ENCODE measurements around the gene GCSAML. TPM values are rescaled to one million over a fixed set of nuclear protein-coding genes. Genes with fewer than 3 reads are reported as not detected.
A peak's percentile ranks its signal among the peaks of the same experiment; 100 is the strongest.
"Not testable (repeated sequence)": the region's sequence is repeated elsewhere in the genome, so short reads cannot be mapped to it uniquely, and the experiment has no call there.

The GCSAML gene
- 0.12 TPM in 1 of 2 replicates, not detected in the other for total RNA-seq (2014; rRNA removed; shearing (Covaris generic))

DNA sequence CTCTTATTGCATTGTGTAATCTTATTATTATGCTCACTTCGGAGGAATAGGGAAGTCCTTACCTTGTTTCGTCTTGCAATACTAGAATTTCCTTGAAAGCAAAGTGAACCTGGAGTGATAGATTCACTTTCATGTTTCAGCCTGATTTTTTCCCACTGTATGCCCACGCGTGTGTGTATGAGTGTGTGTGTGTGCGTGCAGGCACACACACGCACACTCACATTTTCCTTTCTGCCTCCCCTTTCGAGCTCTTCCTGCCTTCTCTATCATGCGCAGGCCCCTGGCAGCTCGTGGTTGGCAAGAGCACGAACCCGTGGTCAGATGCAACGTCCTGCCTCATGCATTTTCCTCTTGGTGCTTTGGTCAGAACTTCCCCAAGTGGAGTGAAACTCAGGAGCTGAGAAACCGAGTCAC, at the start of gene GCSAML:
TSS of gene GCSAML (plus strand) at position 366 of the 414 bp plus-strand sequence. CDS start 58 bp downstream, outside the sequence.
- no peak for DNase-seq (ENCODE audit: low read depth)

DNA sequence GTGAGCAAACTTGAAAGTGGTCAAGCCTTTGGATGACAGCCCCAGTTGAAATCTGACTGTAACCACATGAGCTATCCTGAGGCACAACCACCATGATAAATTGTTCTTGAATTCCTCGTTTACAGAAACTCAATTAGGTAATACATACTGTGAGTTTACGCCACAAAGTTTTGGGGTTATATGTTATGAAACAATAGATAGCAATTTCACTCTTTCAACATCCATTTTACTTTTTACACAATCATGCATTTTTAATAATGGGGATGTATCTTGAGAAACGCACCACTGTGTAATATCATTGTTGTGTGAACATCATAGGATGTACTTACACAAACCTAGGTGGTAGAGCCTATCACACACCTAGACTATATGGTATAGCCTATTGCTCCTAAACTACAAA, 48.1 kb upstream of the GCSAML start:
- DNase-seq (ENCODE audit: low read depth), result no peak

DNA sequence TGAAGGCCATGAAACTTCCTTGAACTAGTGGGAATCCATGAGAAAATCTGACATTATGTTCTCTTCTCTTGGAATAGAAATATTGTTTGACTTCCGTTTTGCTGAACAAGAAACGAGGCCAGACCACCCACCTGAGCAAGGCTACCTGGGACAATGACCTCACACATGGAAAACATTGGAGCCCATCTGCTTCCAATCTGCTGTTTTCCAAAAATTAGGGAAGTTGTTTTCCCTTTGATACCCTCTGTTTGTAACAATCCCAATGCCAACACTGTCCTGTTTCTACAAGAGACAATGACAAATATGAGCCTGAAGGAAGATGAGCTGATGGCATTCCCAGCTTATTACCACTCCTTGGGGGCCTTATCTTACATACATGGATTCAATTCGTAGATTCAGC, 42.1 kb upstream of the GCSAML start:
- no peak for DNase-seq (ENCODE audit: low read depth)

DNA sequence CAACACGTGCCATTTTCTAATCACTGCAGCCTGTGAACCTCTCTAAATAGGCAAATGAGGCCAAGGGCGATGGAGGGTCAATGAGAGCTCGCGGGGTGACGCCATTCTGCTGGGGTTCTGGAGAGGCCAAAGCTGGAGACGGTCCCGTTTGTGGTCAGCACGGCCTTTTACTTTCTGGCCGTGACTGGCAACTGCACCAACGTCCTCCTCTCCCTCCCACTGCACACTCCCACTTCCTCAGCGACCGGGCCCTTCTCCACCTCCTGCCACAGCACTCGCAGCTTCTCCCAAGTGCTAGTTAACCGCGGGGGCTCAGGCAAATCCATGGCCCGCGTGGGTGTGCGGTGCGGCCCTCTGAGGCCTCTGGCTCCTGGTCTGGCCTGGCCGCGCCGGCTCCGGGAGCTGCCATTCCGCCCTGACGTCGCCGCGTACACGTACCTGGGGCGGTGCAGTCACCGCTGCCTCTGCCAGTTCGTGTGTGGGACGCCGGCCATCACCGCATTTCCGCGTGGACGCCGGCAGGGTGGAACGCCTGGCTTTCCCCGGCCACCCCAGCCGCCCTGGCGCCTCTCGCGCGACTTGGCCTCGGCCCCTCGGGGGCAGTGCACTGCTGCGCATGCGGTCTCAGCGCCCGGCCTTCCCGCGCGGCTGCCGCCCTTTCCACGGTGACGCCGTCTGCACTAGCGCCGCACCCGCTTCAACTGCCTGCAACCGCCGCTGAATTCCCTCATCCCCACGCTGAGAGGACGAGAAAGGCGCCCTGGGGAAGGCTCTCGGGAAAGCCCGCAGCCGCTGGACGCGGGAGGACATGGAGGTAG, 30.9 kb upstream of the GCSAML start:
- DNase-seq (ENCODE audit: low read depth), result no peak

DNA sequence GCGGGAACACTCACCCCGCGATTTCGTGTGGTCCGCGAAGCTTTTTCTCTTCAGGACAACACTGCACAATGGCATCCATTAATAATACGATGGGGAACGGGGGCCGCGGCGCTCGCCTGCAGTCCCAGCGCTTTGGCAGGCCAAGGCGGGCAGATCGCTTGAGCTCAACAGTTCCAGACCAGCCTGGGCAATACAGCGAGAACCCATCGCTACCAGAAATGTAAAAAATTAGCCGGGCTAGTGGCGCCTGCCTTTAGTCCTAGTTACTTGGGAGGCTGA, 30.4 kb upstream of the GCSAML start:
- DNase-seq (ENCODE audit: low read depth), result no peak

DNA sequence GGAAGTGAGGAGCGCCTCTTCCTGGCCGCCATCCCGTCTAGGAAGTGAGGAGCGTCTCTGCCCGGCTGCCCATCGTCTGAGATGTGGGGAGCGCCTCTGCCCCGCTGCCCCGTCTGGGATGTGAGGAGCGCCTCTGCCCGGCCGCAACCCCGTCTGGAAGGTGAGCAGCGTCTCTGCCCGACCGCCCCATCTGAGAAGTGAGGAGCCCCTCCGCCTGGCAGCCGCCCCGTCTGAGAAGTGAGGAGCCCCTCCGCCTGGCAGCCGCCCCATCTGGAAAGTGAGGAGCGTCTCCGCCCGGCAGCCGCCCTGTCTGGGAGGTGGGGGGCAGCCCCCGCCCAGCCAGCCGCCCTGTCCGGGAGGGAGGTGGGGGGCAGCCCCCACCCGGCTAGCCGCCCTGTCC, 27.0 kb upstream of the GCSAML start:
- not testable (repeated sequence) for DNase-seq (ENCODE audit: low read depth)

DNA sequence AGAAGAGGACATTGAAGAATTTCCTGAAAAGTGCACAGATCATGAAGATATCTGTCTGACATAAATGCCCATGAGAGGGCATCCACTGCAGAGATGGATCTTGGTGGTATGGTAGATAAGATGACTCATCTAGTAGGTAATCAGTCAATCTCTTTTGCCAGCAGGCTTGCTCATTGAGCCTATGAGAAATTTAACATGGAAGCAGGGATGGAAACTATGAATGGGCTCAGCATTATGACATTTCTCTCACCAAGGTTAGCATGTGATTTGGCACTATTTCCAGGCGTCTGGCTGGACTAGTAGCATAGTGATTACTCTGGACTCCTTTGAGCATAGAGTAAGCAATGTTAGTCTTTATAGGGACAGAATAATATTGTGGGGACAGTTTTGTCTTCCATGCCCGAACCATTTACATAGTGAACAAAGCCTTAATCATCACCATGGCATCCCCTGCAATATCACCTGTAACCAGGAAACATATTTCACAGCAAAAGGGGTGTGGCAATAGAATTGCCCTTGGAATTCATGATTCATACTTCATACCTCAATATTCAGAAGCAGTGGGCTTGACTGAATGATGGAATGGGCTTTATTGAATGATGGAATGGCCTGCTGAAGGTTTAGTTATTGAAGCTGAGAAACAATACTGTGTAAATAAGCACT, 20.0 kb upstream of the GCSAML start:
- DNase-seq (ENCODE audit: low read depth), result peak; percentile 16

DNA sequence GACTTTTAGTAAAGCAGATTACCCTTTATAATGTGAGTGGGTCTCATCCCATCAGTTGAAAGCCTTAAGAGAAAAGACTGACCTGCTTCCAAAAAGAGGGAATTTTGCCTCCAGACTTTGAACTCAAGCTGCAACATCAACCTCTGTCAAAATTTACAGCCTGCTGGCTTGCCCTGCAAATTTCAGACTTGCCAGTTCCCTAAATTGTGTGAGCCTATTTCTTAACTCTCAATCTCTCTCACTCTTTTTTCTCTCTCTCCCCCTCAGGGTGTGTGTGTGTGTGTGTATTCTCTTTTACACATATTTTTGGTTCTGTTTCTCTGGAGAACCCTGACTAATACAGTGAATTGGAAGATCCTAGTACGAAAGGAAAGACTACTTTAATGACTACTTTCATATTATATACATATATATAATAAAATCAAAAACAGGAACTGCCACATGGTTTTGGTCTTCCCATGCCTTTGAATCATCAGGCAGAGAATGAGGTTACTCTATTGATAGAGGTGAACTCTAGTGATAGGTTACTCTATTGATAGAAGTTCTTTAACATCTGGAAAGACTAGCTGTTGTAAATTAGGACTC, 19.1 kb upstream of the GCSAML start:
- no peak for DNase-seq (ENCODE audit: low read depth)

DNA sequence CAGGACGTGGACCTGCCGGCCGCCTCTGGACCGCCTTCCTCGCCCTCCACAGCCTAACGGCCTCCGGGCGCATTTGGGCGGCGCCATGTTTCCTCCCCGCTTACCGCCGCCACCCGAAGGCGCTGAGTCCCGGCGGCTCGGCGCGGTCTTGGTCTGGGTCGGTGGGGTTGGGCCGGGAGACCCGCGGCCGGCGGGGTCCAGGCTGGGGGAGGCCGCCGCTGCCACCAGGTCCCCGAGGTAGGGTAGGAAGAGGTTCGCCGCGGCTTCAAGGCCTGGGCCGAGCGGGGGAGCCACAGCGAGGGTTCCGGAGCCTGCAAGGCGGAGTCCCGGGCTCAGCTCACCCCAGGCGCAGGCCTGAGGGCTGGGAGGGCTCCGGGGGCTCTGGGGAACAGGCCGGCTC, 18.1 kb upstream of the GCSAML start:
- no peak for DNase-seq (ENCODE audit: low read depth)

DNA sequence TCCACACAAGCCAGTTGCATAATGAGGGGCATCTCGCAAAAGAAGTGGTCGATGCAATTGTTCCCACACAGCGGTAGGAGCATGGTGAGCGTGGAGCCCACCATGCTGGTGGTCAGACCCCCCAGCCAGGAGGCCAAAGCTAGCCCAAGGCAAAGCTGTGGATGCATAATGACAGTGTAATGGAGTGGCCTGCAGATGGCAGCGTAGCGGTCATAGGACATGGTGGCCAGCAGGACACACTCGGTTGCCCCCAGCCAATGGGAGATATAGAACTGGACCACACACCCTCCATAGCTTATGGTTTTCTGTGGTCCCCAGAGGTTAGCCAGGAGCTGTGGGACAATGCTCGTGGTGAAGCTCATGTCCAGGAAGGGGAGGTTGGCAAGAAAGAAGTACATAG, 17.0 kb upstream of the GCSAML start:
- no peak for DNase-seq (ENCODE audit: low read depth)

DNA sequence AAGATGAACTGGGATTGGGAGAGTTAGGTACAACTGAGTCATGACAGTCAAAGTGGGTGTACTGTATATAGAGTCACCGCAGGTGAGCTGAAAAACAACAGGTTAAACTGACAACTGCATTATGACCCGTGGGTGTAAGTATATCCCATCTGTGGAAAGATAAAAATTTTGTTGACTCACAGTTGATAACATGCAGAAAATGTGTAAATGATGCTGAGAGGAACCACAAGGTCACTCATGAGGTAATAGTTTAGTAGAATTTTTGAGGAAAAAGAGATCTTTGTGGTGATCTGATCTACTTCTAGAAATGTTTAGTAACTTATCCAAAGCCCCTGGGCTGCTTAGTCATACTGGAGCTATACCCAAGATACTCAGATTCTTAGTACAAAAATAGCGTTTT, 13.5 kb upstream of the GCSAML start:
- peak; percentile 39 for DNase-seq (ENCODE audit: low read depth)

DNA sequence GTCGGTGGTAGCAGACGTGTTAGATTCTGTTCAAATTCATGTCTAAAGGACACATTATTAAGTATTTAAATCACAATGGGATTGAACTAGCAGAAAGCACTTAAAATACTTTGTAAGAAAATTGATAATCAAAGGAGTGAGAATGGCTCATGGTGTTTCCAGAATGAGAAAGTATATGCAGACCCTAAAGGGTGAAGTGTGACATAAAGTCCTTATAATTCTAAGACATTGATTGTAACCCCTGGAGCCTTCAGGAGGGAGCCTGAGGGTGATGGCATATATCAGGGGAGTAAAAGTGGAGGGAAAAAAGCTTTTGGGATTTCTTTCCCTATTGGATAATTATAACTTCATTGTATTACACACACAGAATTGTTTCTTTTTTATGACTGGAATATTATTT, 12.6 kb upstream of the GCSAML start, which contains the start of gene OR2C3:
TSS of gene OR2C3 (minus strand) at position 101 of the 400 bp plus-strand sequence. CDS start 3,929 bp downstream, outside the sequence.
- no peak for DNase-seq (ENCODE audit: low read depth)

DNA sequence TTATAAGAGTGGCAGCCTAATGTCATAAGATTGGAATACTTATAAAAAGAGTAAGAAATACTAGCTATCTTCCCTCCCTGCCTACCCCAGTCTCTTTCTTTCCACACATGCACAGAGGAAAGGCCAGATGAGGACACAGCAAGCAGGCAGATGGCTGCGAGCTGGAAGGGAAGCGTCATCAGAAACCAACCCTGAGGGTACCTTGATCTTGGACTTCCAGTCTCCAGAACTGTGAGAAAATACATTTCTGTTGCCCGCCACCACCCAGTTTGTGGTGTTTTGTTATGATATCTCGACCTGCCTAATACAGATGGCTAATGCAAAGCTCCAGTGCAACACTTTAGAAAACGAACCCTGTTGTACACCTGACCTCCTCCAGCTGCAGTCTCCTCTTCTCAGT, 10.4 kb upstream of the GCSAML start:
- DNase-seq (ENCODE audit: low read depth), result peak; percentile 10

DNA sequence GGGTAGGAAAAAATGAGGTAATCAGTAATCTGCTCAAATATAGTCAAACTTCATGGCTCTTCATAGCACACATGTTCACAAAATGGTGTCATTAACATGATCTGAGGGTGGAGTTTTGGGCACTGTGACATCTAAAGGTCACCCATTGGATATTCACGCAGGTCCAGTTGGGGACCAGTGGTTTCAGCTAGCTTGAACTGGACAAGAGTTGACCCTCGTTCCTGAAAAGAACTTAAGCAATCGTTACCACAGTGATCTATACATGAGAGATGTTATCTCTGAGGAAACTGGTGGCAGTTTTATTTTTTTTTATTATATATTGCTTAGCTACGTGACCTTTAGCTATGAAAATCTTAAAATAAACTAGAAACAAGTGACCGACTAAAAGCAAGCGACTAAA, 9.7 kb upstream of the GCSAML start:
- DNase-seq (ENCODE audit: low read depth), result no peak

DNA sequence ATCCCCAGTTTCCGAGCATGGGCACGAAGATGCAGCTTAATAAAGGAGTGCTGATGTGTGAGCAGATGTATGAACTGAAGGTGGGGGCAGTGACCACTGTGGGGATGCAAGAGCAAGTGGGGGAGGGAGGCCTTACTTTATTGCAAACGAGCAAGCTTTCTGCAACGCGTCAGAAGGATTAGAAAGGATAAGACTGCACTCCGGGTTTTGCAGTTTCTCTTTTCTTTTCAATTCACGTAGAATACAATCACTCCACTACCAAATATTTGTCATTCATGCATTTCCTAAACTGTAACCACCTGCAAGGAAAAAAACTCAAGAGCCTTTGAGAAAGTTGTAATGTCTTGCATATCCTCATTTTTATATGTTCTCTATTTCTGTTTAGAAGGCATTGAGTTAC, 8.4 kb upstream of the GCSAML start:
- no peak for DNase-seq (ENCODE audit: low read depth)

DNA sequence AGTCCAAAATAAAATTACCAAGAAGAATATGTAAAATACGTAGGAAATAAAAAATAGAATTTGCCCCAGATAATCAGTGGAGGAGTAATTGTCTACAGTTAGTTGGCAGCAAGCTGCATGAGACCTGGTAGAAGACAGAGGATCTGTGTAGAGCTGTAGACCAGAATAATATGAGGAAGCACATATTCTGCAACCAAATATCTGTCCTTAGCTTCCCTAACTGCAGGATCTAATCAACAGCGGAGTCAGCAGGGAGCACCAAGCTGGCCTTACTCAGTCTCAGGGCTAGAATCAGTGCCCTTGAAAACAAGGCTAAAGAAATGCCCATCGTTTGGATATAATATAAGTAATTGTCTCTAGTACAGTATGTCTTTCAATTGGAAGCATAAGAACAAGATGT, 6.1 kb upstream of the GCSAML start:
- DNase-seq (ENCODE audit: low read depth), result no peak

DNA sequence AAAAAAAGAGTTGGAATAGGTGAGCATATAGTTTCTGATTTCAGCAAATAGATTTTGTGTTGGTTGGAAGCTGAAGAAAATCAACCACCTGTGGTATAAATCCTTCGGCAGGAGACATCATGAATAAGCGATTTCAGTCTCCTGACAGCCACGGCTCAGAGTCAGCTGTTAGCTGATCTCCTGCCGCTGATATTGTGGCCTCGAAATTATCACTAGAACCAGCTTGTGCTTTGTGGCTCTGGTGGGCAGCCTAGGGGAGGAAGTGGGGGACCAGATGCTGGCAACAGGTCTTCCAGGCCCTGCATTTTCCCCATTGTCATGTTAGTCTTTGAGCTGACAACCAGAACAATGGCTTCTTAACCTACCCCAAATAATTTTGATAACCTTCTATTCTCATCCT, 842 bp upstream of the GCSAML start:
- DNase-seq (ENCODE audit: low read depth), result no peak

DNA sequence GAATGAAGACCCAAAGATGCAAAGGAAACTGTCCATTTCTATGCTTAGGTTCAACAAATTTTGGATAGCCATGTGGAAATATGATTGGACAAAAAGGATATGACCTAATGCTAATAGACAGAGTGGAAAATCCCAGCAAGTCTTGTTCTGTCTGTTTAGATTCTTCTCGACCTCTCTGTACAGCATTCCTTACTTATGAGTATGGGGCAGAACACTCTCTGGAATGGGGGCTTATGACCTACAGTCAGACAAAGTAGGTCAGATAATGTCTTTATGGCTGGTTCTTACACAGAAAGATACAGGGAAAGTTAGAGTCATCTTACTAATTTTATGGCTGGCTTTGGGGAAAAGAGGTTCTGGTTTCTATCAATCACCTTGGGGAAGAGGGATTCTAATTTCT, 2.8 kb downstream of the GCSAML start:
- no peak for DNase-seq (ENCODE audit: low read depth)

DNA sequence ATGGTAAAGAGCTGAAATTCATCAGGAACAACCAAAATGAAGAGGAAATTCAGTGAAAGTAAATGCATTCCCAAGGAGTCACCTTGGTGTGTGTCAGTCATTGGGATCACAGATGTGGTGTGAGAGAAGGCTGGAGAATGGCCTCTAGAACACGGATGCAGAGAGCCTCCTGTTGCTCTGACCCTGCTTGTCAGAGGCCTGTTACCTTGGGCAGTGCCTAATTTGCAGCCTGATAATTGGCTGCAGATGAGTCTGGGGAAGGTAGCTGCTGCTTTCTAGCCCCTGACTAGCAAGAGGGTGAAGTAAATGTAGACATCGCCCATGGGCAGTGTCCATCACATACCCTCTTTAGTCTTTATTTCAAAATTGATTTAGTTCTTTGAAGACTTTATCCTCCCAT, 3.3 kb downstream of the GCSAML start:
- no peak for DNase-seq (ENCODE audit: low read depth)

DNA sequence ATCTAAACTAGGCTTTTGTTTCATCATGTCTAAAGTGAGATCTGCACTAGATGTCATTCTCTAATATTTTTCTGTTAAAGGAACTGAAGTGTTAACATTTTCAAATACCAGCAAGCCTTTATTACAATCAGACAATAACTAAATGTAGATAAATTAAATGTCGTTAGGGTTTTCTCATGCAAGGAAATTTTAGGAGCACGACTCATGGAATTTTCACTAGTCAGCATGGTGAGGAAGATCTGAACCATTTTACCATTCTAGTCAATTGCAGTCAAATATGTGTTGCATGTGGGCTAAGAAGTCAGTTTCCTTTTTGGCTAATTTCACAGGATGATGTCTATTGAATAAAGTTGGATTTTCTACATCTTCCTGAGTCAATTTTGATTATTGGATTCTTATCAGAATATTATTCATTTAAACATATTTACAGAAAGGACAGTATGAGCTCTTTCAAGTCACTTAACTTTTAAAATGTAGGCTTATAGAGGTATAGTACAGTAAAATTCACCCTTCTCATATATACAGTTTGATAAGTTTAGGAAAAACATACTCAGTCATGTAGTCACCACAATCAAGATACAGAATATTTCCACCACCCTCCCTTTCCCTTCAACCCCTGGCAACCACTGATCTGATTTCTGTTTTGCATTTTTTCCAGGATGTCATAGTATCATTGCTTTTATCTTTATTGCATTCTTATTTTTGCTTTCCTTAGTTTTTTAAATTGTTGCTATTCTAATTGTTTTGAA, 9.2 kb downstream of the GCSAML start:
- no peak for DNase-seq (ENCODE audit: low read depth)

DNA sequence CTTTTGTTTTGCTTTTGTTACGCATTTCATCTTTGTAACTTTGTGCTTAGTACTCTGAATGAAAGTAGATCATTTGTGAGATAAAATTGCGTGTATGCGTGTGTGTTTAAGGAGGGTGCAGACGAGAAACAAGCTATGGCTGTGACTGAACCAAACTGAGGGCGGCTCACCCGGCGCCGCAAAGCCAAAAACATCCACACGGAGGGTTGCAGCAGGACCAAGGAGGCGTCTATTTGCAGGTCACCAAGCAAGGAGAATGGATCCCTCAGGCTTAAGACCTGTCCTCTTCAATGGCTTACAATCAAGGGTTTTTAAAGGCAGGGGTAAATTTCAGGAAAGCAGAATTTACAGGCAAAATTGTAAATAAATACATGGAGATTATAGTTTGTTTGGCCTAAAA, 12.8 kb downstream of the GCSAML start:
- DNase-seq (ENCODE audit: low read depth), result no peak

DNA sequence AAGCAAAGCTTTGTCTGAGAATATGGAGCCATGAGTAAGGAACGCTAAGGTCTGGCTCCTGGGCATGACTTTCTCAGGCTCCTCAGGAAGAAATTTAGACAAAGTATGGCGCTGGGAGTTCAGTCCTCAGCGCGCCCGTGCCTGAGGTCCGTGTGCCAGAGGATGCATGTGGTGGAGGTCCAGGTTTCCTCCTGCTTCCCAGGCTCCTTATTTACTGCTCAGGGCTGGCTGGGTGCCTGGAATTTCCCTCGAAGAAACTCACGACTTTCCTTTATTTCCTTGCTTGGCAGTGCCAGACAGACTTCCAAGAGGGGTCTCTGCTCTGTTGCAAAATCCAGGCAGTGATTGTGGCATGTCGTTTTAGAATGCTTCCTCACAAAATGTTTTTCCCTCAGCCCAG, 13.3 kb downstream of the GCSAML start:
- DNase-seq (ENCODE audit: low read depth), result no peak
